ENCODE results near the gene HNRNPA1L2. TPM values are rescaled to one million over a fixed set of nuclear protein-coding genes. Genes with fewer than 3 reads are reported as not detected.

Gene HNRNPA1L2
- total and polyA plus RNA-seq, 9 of the 15 experiments (the other 6 are each of a cell fraction or from before 2014, with no cell fraction given) = 3.7 to 10.8 (median 6.8) TPM

DNA sequence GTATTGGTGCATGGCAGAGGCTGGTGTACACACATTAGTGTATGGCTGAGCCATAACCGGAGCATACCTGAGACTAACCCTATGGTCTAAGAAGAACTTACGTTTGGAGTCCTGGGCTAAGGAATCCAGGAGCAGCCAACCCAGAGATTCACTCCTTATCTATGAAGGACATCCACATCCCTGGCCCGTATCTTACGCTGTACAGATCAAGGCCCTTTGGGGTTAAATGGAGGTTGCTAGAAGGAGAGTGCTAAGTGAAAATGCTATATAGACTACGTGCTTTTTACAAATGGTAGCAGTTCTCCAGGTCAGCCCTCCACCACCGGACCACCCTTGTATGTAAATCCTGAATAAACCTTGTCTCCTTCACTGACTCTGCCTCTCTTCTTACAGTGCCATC, 8.5 kb downstream of the HNRNPA1L2 start:
- no peaks in the 10 kb centered on the region for H3K9me1 ChIP-seq (ENCODE audit: control insufficient read depth, insufficient read depth, low read length)
- in situ Hi-C loops (cut with MboI) (no loop called here), intact Hi-C loops (cut with micrococcal nuclease) (loop anchor here (10.0 kb wide), 1 partner anchor 196 kb away; the partner anchor contains the start of genes CKAP2 and VPS36)
- no peaks in the 10 kb centered on the region for H3K9me3 ChIP-seq (replicated peaks; ENCODE audit: control insufficient read depth, insufficient read depth, low read depth, low read length)
- peaks cover 0 to 5% of the 10 kb centered on the region in 2 experiments; a peak in 1 of 5 replicates for H3K4me1 ChIP-seq (replicated peaks in 1 of 2; ENCODE audit: control insufficient read depth in 2 of 2, insufficient read depth in 2 of 2, low read length in 2 of 2)
- H3K9ac ChIP-seq (ENCODE audit: insufficient read depth in 1 of 2, low read depth in 2 of 2, low read length in 2 of 2) = peak overlapping the region; percentile 66 to 85; a peak in 3 of 4 replicates
- H3K36me3 ChIP-seq (ENCODE audit: control insufficient read depth, insufficient read depth, low read length) = peaks cover 27% of the 10 kb centered on the region; the same call in 2 of the 3 replicates
- H3K4me2 ChIP-seq (ENCODE audit: insufficient read depth, low read length) = peak overlapping the region; percentile 80
- peak overlapping the region; percentile 92 for H3K27ac ChIP-seq (ENCODE audit: extremely low read depth, low read depth, low read length)
- FAIRE-seq (peak; percentile 42), DNase-seq (ENCODE audit: extremely low read depth in 1 of 4, low spot score in 3 of 4) (peak; percentile 17 to 66 (median 38)), ATAC-seq (peak; percentile 9)
- WGBS (ENCODE audit: insufficient coverage, low coverage, missing lambda C conversion rate) = 2% methylated on average over 6 of the region's 6 CpGs
- CTCF ChIA-PET (ENCODE audit: low intra/inter-chr PET ratio) = no interaction called here
- no peaks in the 10 kb centered on the region for H3K27me3 ChIP-seq (ENCODE audit: control insufficient read depth in 2 of 2, insufficient read depth in 2 of 2, low read length in 2 of 2)
- H3K4me3 ChIP-seq = peak overlapping the region; percentile 66
- no peaks in the 10 kb centered on the region for H4K20me1 ChIP-seq (replicated peaks; ENCODE audit: control insufficient read depth, insufficient read depth, low read length)
- H3K79me2 ChIP-seq (ENCODE audit: control insufficient read depth, insufficient read depth, low read length) = peaks cover 52% of the 10 kb centered on the region
- BruUV-seq (replicated peaks) = no TSS peak
- POLR2A ChIA-PET = no interaction called here
- H2AFZ ChIP-seq (ENCODE audit: low read depth, low read length) = no peak overlapping the region
- TF ChIP-seq, protein P1, sequence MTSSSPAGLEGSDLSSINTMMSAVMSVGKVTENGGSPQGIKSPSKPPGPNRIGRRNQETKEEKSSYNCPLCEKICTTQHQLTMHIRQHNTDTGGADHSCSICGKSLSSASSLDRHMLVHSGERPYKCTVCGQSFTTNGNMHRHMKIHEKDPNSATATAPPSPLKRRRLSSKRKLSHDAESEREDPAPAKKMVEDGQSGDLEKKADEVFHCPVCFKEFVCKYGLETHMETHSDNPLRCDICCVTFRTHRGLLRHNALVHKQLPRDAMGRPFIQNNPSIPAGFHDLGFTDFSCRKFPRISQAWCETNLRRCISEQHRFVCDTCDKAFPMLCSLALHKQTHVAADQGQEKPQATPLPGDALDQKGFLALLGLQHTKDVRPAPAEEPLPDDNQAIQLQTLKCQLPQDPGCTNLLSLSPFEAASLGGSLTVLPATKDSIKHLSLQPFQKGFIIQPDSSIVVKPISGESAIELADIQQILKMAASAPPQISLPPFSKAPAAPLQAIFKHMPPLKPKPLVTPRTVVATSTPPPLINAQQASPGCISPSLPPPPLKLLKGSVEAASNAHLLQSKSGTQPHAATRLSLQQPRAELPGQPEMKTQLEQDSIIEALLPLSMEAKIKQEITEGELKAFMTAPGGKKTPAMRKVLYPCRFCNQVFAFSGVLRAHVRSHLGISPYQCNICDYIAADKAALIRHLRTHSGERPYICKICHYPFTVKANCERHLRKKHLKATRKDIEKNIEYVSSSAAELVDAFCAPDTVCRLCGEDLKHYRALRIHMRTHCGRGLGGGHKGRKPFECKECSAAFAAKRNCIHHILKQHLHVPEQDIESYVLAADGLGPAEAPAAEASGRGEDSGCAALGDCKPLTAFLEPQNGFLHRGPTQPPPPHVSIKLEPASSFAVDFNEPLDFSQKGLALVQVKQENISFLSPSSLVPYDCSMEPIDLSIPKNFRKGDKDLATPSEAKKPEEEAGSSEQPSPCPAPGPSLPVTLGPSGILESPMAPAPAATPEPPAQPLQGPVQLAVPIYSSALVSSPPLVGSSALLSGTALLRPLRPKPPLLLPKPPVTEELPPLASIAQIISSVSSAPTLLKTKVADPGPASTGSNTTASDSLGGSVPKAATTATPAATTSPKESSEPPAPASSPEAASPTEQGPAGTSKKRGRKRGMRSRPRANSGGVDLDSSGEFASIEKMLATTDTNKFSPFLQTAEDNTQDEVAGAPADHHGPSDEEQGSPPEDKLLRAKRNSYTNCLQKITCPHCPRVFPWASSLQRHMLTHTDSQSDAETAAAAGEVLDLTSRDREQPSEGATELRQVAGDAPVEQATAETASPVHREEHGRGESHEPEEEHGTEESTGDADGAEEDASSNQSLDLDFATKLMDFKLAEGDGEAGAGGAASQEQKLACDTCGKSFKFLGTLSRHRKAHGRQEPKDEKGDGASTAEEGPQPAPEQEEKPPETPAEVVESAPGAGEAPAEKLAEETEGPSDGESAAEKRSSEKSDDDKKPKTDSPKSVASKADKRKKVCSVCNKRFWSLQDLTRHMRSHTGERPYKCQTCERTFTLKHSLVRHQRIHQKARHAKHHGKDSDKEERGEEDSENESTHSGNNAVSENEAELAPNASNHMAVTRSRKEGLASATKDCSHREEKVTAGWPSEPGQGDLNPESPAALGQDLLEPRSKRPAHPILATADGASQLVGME (CRISPR knock-in tag; IDR thresholded peaks at IDR 0.05) = no peak
- TF ChIP-seq SNIP1 (IDR thresholded peaks at IDR 0.05; ENCODE audit: low read depth) (no peak), HNRNPLL (IDR thresholded peaks at IDR 0.05; ENCODE audit: low read depth, low read length, poor library complexity, severe bottlenecking) (no peak), KAT7 (CRISPR knock-in tag; IDR thresholded peaks at IDR 0.05; ENCODE audit: borderline replicate concordance) (no peak), MAFK (IDR thresholded peaks at IDR 0.05; ENCODE audit: low read length) (no peak)
- TF ChIP-seq, protein P2, sequence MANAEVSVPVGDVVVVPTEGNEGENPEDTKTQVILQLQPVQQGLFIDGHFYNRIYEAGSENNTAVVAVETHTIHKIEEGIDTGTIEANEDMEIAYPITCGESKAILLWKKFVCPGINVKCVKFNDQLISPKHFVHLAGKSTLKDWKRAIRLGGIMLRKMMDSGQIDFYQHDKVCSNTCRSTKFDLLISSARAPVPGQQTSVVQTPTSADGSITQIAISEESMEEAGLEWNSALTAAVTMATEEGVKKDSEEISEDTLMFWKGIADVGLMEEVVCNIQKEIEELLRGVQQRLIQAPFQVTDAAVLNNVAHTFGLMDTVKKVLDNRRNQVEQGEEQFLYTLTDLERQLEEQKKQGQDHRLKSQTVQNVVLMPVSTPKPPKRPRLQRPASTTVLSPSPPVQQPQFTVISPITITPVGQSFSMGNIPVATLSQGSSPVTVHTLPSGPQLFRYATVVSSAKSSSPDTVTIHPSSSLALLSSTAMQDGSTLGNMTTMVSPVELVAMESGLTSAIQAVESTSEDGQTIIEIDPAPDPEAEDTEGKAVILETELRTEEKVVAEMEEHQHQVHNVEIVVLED (CRISPR knock-in tag; IDR thresholded peaks at IDR 0.05) = no peak
- TF ChIP-seq, protein P3, sequence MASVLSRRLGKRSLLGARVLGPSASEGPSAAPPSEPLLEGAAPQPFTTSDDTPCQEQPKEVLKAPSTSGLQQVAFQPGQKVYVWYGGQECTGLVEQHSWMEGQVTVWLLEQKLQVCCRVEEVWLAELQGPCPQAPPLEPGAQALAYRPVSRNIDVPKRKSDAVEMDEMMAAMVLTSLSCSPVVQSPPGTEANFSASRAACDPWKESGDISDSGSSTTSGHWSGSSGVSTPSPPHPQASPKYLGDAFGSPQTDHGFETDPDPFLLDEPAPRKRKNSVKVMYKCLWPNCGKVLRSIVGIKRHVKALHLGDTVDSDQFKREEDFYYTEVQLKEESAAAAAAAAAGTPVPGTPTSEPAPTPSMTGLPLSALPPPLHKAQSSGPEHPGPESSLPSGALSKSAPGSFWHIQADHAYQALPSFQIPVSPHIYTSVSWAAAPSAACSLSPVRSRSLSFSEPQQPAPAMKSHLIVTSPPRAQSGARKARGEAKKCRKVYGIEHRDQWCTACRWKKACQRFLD (CRISPR knock-in tag; IDR thresholded peaks at IDR 0.05) = no peak
- TF ChIP-seq, protein P4, sequence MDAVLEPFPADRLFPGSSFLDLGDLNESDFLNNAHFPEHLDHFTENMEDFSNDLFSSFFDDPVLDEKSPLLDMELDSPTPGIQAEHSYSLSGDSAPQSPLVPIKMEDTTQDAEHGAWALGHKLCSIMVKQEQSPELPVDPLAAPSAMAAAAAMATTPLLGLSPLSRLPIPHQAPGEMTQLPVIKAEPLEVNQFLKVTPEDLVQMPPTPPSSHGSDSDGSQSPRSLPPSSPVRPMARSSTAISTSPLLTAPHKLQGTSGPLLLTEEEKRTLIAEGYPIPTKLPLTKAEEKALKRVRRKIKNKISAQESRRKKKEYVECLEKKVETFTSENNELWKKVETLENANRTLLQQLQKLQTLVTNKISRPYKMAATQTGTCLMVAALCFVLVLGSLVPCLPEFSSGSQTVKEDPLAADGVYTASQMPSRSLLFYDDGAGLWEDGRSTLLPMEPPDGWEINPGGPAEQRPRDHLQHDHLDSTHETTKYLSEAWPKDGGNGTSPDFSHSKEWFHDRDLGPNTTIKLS (IDR thresholded peaks at IDR 0.05; ENCODE audit: borderline replicate concordance, low read depth) = no peak
- TF ChIP-seq, protein P5, sequence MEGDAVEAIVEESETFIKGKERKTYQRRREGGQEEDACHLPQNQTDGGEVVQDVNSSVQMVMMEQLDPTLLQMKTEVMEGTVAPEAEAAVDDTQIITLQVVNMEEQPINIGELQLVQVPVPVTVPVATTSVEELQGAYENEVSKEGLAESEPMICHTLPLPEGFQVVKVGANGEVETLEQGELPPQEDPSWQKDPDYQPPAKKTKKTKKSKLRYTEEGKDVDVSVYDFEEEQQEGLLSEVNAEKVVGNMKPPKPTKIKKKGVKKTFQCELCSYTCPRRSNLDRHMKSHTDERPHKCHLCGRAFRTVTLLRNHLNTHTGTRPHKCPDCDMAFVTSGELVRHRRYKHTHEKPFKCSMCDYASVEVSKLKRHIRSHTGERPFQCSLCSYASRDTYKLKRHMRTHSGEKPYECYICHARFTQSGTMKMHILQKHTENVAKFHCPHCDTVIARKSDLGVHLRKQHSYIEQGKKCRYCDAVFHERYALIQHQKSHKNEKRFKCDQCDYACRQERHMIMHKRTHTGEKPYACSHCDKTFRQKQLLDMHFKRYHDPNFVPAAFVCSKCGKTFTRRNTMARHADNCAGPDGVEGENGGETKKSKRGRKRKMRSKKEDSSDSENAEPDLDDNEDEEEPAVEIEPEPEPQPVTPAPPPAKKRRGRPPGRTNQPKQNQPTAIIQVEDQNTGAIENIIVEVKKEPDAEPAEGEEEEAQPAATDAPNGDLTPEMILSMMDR (IDR thresholded peaks at IDR 0.05 in 2 of 3, conservative IDR thresholded peaks at IDR 0.05 in 1 of 3; ENCODE audit: insufficient read depth in 2 of 3, low read depth in 1 of 3, low read length in 3 of 3) = no peak
